ENCODE data around the gene SLC12A5. TPM values are rescaled to one million over a fixed set of nuclear protein-coding genes. Genes with fewer than 3 reads are reported as not detected.

SLC12A5 gene
- total RNA-seq, 1 experiment from 2014 or later, result 7.2 TPM

DNA sequence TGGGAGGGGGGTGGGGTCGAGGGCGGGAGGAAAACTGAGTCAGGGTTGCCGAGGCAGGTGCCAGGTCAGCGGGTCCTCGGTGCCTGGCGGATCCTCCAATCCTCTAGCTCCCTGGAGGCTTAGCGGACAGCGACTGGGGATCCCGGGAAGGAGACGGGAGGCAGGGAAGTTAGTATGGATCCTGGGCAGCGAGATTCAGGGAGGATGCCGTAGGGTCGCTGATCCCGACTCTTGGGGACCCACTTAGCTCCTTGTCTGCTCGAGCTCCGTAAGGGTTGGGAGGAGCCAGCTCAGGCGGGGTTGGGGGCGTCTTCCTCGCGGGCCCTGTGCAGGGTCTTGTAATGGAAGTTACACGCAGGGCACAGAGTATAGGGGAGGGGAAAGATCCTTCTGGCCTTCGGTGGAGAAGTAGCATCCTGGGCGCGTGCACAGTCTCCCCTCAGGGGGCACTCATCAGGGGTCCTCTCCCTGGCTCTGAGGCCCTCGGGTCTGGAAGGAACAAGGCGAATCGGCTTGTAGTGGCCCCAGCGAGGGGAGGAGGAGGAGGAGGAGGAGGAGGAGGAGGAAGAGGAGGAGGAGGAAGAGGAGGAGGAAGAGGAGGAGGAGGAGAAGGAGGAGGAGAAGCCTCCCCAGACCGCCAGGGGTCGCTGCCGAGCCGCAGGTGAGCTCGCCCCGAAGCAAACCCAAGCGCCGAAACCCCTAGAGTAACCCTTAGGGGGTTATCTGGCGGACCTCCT lies 6.4 kb upstream of the SLC12A5 start:
- Mint-ChIP-seq H3K4me3 (peak overlapping the region; percentile 76), H3K27me3 (ENCODE audit: low read depth) (peaks cover 50% of the 10 kb centered on the region), H3K4me1 (peaks cover 7% of the 10 kb centered on the region), H3K27ac (peak overlapping the region; percentile 28; the same call in 1 of the 2 replicates), H3K9me3 (no peaks in the 10 kb centered on the region), H3K36me3 (no peaks in the 10 kb centered on the region)
- POLR2A ChIA-PET, result no interaction called here
- peak; percentile 87 for DNase-seq (ENCODE audit: low spot score)
- ATAC-seq, result peak; percentile 7; the same call in 1 of the 2 replicates
- TF ChIP-seq, protein P1, sequence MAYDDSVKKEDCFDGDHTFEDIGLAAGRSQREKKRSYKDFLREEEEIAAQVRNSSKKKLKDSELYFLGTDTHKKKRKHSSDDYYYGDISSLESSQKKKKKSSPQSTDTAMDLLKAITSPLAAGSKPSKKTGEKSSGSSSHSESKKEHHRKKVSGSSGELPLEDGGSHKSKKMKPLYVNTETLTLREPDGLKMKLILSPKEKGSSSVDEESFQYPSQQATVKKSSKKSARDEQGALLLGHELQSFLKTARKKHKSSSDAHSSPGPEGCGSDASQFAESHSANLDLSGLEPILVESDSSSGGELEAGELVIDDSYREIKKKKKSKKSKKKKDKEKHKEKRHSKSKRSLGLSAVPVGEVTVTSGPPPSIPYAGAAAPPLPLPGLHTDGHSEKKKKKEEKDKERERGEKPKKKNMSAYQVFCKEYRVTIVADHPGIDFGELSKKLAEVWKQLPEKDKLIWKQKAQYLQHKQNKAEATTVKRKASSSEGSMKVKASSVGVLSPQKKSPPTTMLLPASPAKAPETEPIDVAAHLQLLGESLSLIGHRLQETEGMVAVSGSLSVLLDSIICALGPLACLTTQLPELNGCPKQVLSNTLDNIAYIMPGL (CRISPR knock-in tag; IDR thresholded peaks at IDR 0.05), result 0 out of 2 replicates have a peak, but pooled peaks have one; percentile 55
- peak; percentile 26; the same call in 1 of the 2 replicates for TF ChIP-seq ZNF423 (CRISPR knock-in tag; IDR thresholded peaks at IDR 0.05)
- TF ChIP-seq, protein P2, sequence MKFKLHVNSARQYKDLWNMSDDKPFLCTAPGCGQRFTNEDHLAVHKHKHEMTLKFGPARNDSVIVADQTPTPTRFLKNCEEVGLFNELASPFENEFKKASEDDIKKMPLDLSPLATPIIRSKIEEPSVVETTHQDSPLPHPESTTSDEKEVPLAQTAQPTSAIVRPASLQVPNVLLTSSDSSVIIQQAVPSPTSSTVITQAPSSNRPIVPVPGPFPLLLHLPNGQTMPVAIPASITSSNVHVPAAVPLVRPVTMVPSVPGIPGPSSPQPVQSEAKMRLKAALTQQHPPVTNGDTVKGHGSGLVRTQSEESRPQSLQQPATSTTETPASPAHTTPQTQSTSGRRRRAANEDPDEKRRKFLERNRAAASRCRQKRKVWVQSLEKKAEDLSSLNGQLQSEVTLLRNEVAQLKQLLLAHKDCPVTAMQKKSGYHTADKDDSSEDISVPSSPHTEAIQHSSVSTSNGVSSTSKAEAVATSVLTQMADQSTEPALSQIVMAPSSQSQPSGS (CRISPR knock-in tag; IDR thresholded peaks at IDR 0.05; ENCODE audit: borderline replicate concordance, low read depth), result no peak
- no peak for TF ChIP-seq CREB1 (CRISPR knock-in tag; IDR thresholded peaks at IDR 0.05)
- TF ChIP-seq ELF4 (CRISPR knock-in tag; IDR thresholded peaks at IDR 0.05; ENCODE audit: low read depth), result peak; percentile 95; the same call in 1 of the 2 replicates
- TF ChIP-seq, protein P3, sequence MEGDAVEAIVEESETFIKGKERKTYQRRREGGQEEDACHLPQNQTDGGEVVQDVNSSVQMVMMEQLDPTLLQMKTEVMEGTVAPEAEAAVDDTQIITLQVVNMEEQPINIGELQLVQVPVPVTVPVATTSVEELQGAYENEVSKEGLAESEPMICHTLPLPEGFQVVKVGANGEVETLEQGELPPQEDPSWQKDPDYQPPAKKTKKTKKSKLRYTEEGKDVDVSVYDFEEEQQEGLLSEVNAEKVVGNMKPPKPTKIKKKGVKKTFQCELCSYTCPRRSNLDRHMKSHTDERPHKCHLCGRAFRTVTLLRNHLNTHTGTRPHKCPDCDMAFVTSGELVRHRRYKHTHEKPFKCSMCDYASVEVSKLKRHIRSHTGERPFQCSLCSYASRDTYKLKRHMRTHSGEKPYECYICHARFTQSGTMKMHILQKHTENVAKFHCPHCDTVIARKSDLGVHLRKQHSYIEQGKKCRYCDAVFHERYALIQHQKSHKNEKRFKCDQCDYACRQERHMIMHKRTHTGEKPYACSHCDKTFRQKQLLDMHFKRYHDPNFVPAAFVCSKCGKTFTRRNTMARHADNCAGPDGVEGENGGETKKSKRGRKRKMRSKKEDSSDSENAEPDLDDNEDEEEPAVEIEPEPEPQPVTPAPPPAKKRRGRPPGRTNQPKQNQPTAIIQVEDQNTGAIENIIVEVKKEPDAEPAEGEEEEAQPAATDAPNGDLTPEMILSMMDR (IDR thresholded peaks at IDR 0.05), result peak; percentile 79
- no peak for TF ChIP-seq NFE2L1 (CRISPR knock-in tag; IDR thresholded peaks at IDR 0.05)
- TF ChIP-seq, protein P4, sequence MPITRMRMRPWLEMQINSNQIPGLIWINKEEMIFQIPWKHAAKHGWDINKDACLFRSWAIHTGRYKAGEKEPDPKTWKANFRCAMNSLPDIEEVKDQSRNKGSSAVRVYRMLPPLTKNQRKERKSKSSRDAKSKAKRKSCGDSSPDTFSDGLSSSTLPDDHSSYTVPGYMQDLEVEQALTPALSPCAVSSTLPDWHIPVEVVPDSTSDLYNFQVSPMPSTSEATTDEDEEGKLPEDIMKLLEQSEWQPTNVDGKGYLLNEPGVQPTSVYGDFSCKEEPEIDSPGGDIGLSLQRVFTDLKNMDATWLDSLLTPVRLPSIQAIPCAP (CRISPR knock-in tag; IDR thresholded peaks at IDR 0.05), result no peak
- peak; percentile 100 for TF ChIP-seq ZNF263 (CRISPR knock-in tag; IDR thresholded peaks at IDR 0.05; ENCODE audit: low read depth)
- CTCF ChIA-PET, result interaction anchor here (0.6 to 2.2 kb wide), 57 partner anchors 9 to 391 kb away, joined by 3 to 108 read pairs (median 5); partner anchors contain the start of genes MMP9, PCIF1 and ZSWIM1

DNA sequence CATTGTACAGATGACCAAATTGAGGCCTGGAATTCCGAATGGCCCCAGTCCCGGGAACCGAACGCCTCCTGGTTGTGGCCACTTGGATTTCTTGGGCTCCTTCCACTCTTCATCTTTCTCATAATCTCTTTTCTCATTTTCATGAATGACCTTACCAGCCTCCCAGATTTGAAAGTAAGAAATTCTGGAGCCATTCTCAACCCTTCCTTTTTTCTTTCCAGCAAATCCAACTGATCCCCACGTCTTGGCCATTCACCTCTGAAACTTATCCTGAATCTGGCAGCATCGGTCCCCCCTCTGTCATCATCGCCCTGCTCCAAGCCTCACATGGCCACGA lies 5.9 kb upstream of the SLC12A5 start:
- ChIA-PET CTCF (interaction anchor here (0.6 to 2.2 kb wide), 50 partner anchors 9 to 391 kb away, joined by 3 to 108 read pairs (median 6); partner anchors contain the start of genes MMP9, PCIF1 and ZSWIM1), POLR2A (no interaction called here)
- Mint-ChIP-seq H3K36me3 (no peaks in the 10 kb centered on the region), H3K27me3 (ENCODE audit: low read depth) (peaks cover 55% of the 10 kb centered on the region), H3K4me3 (peak overlapping the region; percentile 76), H3K4me1 (peaks cover 7% of the 10 kb centered on the region), H3K27ac (no peak overlapping the region), H3K9me3 (no peaks in the 10 kb centered on the region)
- no peak for DNase-seq (ENCODE audit: low spot score)
- no peak for ATAC-seq
- TF ChIP-seq FOXK1 (CRISPR knock-in tag; IDR thresholded peaks at IDR 0.05), result no peak
- TF ChIP-seq, protein P5, sequence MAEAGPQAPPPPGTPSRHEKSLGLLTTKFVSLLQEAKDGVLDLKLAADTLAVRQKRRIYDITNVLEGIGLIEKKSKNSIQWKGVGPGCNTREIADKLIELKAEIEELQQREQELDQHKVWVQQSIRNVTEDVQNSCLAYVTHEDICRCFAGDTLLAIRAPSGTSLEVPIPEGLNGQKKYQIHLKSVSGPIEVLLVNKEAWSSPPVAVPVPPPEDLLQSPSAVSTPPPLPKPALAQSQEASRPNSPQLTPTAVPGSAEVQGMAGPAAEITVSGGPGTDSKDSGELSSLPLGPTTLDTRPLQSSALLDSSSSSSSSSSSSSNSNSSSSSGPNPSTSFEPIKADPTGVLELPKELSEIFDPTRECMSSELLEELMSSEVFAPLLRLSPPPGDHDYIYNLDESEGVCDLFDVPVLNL (CRISPR knock-in tag; IDR thresholded peaks at IDR 0.05; ENCODE audit: borderline replicate concordance, low read depth), result no peak

DNA sequence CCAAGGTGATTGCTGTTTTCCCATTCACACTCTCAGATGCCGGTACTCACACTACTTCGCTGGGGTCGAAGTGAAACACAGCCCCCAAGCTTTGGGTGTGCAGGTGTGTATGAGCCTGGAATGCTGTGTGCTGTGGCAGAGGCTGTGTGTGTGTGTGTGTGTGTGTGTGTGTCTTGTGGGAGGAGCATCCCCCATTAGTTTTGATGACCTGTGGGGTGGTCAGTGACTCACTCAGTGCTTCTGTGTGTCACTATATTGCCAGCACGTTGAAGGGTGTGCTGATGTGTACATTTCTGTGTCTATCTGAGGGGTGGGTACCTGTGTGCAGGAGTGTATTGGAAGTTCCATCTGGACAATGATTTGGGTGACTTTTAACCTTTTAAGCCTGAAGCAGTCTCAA lies 5.0 kb upstream of the SLC12A5 start:
- Mint-ChIP-seq H3K9me3 (no peaks in the 10 kb centered on the region), H3K27ac (no peak overlapping the region), H3K4me1 (peaks cover 7% of the 10 kb centered on the region), H3K4me3 (no peak overlapping the region), H3K36me3 (no peaks in the 10 kb centered on the region), H3K27me3 (ENCODE audit: low read depth) (peaks cover 64% of the 10 kb centered on the region)
- ChIA-PET POLR2A (no interaction called here), CTCF (interaction anchor here (1.2 to 2.2 kb wide), 10 partner anchors 8 to 324 kb away, joined by 5 to 108 read pairs (median 9); partner anchors contain the start of gene PCIF1)
- no peak for DNase-seq (ENCODE audit: low spot score)
- TF ChIP-seq IRF2 (CRISPR knock-in tag; IDR thresholded peaks at IDR 0.05; ENCODE audit: borderline replicate concordance, low read depth) (no peak), SMAD3 (CRISPR knock-in tag; IDR thresholded peaks at IDR 0.05; ENCODE audit: borderline replicate concordance) (no peak), RORB (CRISPR knock-in tag; IDR thresholded peaks at IDR 0.05) (no peak)
- TF ChIP-seq, protein P6, sequence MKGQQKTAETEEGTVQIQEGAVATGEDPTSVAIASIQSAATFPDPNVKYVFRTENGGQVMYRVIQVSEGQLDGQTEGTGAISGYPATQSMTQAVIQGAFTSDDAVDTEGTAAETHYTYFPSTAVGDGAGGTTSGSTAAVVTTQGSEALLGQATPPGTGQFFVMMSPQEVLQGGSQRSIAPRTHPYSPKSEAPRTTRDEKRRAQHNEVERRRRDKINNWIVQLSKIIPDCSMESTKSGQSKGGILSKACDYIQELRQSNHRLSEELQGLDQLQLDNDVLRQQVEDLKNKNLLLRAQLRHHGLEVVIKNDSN (CRISPR knock-in tag; IDR thresholded peaks at IDR 0.05), result no peak
- ATAC-seq, result no peak
